Vein endothelial cell (primary cell): ENCODE measurements around the gene F7. TPM values are rescaled to one million over a fixed set of nuclear protein-coding genes. Genes with fewer than 3 reads are reported as not detected.

Experiments used
- small RNA-seq: library from RNA; depleted of rRNA; stranded (forward); fragments of <200 nt; gene quantifications from one replicate; pipeline ENCODE3, GENCODE V24; 2012
- total RNA-seq: library from RNA; depleted of rRNA; stranded (reverse); fragments of >200 nt; gene quantifications from 2 replicates; pipeline ENCODE4 v1.2.3, GENCODE V29; 2012

F7 gene
- not detected in 2 replicates for total RNA-seq

DNA sequence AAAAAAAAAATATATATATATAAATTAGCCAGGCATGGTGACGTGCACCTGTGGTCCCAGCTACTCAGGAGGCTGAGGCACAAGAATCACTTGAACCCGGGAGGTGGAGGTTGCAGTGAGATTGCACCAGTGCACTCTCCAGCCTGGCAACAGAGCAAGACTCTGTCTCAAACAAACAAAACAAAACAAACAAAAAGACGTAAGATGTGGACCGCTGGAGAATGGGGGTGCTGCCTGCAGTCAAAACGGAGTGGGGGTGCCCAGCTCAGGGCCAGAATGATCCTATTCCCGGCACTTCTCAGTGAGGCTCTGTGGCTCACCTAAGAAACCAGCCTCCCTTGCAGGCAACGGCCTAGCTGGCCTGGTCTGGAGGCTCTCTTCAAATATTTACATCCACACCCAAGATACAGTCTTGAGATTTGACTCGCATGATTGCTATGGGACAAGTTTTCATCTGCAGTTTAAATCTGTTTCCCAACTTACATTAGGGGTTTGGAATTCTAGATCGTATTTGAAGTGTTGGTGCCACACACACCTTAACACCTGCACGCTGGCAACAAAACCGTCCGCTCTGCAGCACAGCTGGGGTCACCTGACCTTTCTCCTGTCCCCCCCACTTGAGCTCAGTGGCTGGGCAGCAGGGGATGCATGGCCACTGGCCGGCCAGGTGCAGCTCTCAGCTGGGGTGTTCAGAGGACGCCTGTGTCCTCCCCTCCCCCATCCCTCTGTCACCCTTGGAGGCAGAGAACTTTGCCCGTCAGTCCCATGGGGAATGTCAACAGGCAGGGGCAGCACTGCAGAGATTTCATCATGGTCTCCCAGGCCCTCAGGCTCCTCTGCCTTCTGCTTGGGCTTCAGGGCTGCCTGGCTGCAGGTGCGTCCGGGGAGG, at the start of gene F7:
Gene F7 (plus strand): TSS at position 760 of the 889 bp plus-strand sequence. CDS start 51 bp downstream, at position 811.

DNA sequence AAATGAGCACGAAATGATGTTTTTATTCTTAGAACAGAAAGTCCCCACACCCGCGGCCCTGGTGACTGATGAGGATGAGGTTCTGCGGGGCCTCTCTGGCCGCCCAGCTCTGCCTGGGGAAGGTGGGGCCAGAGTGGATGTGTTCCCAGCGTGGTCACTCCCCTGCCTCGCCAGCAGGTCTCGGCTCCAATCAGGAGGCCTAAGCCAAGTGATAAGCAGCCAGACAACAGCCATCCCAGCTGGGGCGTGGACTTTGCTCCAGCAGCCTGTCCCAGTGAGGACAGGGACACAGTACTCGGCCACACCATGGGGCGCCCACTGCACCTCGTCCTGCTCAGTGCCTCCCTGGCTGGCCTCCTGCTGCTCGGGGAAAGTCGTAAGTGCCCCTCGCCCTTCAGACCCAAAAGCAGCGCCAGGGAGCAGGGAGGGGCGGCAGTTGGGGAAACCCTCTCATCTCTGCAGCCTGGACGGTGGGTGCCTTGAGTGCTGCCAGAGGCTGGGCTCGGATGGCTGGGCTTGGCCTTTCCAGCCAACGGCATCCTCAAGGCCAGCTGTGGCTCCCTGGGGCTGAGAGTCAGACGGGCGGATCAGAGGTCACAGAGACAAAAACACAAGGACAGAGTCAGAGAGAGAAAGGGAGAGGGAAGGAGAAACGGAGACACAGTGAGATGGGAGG, 17.1 kb downstream of the F7 start, which contains the start of gene F10:
Gene F10 (plus strand): TSS at position 250 of the 676 bp plus-strand sequence. CDS start 57 bp downstream, at position 307.

DNA sequence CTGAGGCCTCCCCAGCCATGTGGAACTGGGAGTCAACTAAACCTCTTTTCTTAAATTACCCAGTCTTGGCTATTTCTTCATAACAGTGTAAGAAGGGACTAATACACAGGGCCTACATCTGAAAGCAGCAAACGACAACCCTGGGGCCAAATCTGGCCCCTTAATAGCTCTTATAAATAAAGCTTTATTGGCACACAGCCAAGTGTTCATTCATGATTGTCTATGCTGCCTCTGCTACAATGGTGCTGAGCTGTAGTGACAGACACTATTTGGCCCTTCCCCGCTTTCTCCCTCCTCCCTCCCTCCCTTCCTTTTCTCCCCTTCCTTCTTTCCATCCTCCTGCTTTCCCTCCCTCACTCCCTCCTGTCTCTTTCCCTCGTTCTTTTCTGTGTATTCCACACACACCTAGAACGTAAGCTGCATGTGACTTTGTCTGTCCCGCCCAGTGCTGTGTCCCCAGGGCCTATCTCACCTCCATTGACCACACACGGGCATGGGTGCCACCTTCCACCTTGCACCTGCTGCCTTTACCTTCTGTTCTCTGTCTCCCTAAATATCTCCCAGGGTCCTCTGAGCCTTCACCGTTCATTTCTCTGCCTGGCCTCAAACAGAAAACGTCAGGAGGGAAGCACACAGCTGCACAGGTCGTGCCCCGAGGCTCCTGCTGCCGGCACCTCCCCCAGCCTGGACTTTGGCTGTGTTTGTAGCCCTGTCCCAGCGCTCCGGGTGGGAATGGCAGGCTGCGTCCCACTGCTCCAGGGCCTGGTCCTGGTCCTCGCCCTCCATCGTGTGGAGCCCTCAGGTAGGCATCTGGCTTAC, 52.5 kb downstream of the F7 start, which contains the start of gene PROZ:
Gene PROZ (plus strand): TSS at position 720 of the 819 bp plus-strand sequence. CDS start 13 bp downstream, at position 733.

Small RNAs within 50 kb of the gene (small RNA-seq; reads per million reads assigned to genes)
- not detected for gene AL137002.1

Other genes starting within 250 kb of the F7 start
- gene MCF2L, start 136.6 kb upstream of the F7 start, total RNA-seq: under 0.01 and 0.98 TPM in 2 replicates
- not detected in 2 replicates for gene F10, start 17.0 kb downstream of the F7 start, total RNA-seq
- not detected in 2 replicates for gene PROZ, start 52.9 kb downstream of the F7 start, total RNA-seq
- 48.0 and 48.6 TPM in 2 replicates for gene PCID2, start 102.9 kb downstream of the F7 start, total RNA-seq
- 122 and 130 TPM in 2 replicates for gene CUL4A, start 103.8 kb downstream of the F7 start, total RNA-seq
- 171 and 198 TPM in 2 replicates for gene LAMP1, start 191.4 kb downstream of the F7 start, total RNA-seq